ENCODE results near the gene PDE8A.

DNA sequence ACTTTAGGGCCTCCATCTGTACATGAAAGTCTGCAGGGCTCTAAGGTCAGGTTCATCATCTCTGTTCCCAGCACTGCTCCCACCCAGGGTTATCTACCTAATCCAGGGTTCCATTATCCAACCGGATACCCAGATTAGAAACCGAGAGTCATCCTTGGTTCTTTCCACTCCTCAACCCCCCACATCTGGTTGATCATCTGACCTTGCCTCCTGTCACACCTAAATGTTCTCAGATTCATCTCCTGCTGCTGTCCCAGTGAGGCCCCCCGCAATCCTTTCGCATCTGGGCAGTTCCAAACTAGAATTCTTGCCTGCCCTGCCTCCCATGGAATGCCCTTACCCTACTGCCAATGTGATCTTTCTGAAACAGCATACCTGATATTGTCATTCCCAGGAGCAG lies 136.5 kb downstream of the PDE8A start:
- TF ChIP-seq, protein P1, sequence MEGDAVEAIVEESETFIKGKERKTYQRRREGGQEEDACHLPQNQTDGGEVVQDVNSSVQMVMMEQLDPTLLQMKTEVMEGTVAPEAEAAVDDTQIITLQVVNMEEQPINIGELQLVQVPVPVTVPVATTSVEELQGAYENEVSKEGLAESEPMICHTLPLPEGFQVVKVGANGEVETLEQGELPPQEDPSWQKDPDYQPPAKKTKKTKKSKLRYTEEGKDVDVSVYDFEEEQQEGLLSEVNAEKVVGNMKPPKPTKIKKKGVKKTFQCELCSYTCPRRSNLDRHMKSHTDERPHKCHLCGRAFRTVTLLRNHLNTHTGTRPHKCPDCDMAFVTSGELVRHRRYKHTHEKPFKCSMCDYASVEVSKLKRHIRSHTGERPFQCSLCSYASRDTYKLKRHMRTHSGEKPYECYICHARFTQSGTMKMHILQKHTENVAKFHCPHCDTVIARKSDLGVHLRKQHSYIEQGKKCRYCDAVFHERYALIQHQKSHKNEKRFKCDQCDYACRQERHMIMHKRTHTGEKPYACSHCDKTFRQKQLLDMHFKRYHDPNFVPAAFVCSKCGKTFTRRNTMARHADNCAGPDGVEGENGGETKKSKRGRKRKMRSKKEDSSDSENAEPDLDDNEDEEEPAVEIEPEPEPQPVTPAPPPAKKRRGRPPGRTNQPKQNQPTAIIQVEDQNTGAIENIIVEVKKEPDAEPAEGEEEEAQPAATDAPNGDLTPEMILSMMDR (IDR thresholded peaks at IDR 0.05; ENCODE audit: low read length), result no peak
- TF ChIP-seq EZH2 (optimal IDR thresholded peaks at IDR 0.05; ENCODE audit: low read depth, low read length), result no peak
